Vagina (tissue), 2 donors: ENCODE data around the gene RFTN2.

Experiments used
- CTCF ChIP-seq, 3 experiments: fragments of 450-650 bp in 2 of 3; fragments of 200-600 bp in 1 of 3; sonication (generic) in 1 of 3; IDR thresholded peaks; one replicate each; pipeline ENCODE4 v1.5.1; 2017 to 2019; ENCODE audit warnings: antibody characterized with exemption in 3 of 3, mild to moderate bottlenecking in 2 of 3, moderate library complexity in 2 of 3
- POLR2A ChIP-seq, 2 donors: fragments of 450-650 bp; IDR thresholded peaks; one replicate each; pipeline ENCODE4 v1.6.1; 2017; ENCODE audit warnings: antibody characterized with exemption in 2 of 2, mild to moderate bottlenecking in 2 of 2, moderate library complexity in 2 of 2
- POLR2AphosphoS5 ChIP-seq, 2 donors: sonication (generic); formaldehyde crosslinking; IDR thresholded peaks; one replicate each; pipeline ENCODE4 v1.9.0; 2017; ENCODE audit warnings: antibody characterized with exemption in 2 of 2, mild to moderate bottlenecking in 2 of 2, low read depth in 1 of 2; ENCODE audit not compliant: insufficient read depth in 1 of 2

GRCh38 chr2:197606180-197606579 is 69.2 kb downstream of the RFTN2 start:
- TF ChIP-seq POLR2A (IDR thresholded peaks at IDR 0.05) (no peak), CTCF (IDR thresholded peaks at IDR 0.05) (no peak), POLR2AphosphoS5 (IDR thresholded peaks at IDR 0.05; ENCODE audit: insufficient read depth in 1 of 2, low read depth in 1 of 2) (no peak)
